Measurements from ENCODE around the gene TADA3. TPM values are rescaled to one million over a fixed set of nuclear protein-coding genes. Genes with fewer than 3 reads are reported as not detected.

The TADA3 gene
- total RNA-seq, 2 experiments from 2014 or later: 51.6 to 58.5 TPM

- peak overlapping the region; percentile 84 for H3K27ac ChIP-seq (ENCODE audit: low read depth, low read length, poor library complexity, severe bottlenecking)
Observed at GRCh38 chr3:9781551-9781950, 10.7 kb downstream of the TADA3 start.

GRCh38 chr3:9780910-9781309 is 11.4 kb downstream of the TADA3 start:
- CTCF ChIA-PET (ENCODE audit: unreplicated experiment): interaction anchor here (1.6 kb wide), 1 partner anchor 9 kb away, joined by 5 read pairs; no protein-coding TSS in a partner anchor
- peak overlapping the region; percentile 33; the same call in 1 of the 2 replicates for H2AFZ ChIP-seq (ENCODE audit: low read length)
- H3K27ac ChIP-seq (ENCODE audit: low read depth, low read length, poor library complexity, severe bottlenecking): peak overlapping the region; percentile 84
- H4K20me1 ChIP-seq (ENCODE audit: insufficient read depth, low read length): no peaks in the 10 kb centered on the region
- peak overlapping the region; percentile 33 for H3K4me3 ChIP-seq (ENCODE audit: low read depth, low read length, poor library complexity, severe bottlenecking)
- no peaks in the 10 kb centered on the region for H3K9me2 ChIP-seq (ENCODE audit: insufficient read depth, low read length)
- DNase-seq (ENCODE audit: low spot score): peak; percentile 22
- intact Hi-C loops (cut with micrococcal nuclease; ENCODE audit: unreplicated experiment): loop anchor here (1.0 kb wide), 1 partner anchor 29 kb away; no protein-coding TSS in a partner anchor
- H3K79me2 ChIP-seq (ENCODE audit: insufficient read depth, low read depth, low read length): no peaks in the 10 kb centered on the region
- no TSS peak for BruUV-seq (replicated peaks)
- H3K36me3 ChIP-seq (ENCODE audit: insufficient read depth, low read length): peaks cover 44% of the 10 kb centered on the region
- POLR2A ChIA-PET: interaction anchor here (0.6 to 2.1 kb wide), 8 partner anchors 9 to 818 kb away, joined by 3 to 8 read pairs (median 4); partner anchors contain the start of genes ARPC4, RAD18 and TADA3
- H3K4me1 ChIP-seq (ENCODE audit: insufficient read depth, low read length, poor library complexity, severe bottlenecking): peaks cover 52% of the 10 kb centered on the region
- no peak for TF ChIP-seq EZH2phosphoT487 (IDR thresholded peaks at IDR 0.05; ENCODE audit: borderline replicate concordance, low read depth, low read length)
- no peak for TF ChIP-seq CTCF (conservative IDR thresholded peaks at IDR 0.05; ENCODE audit: low read length)
- H3K4me2 ChIP-seq (ENCODE audit: low read length): peak overlapping the region; percentile 57
- H3K9me3 ChIP-seq (ENCODE audit: low read length): no peaks in the 10 kb centered on the region

More at GRCh38 chr3:9781551-9781950, 10.7 kb downstream of the TADA3 start:
- BruUV-seq (replicated peaks): no TSS peak
- TF ChIP-seq EZH2phosphoT487 (IDR thresholded peaks at IDR 0.05; ENCODE audit: borderline replicate concordance, low read depth, low read length) (no peak), CTCF (conservative IDR thresholded peaks at IDR 0.05; ENCODE audit: low read length) (no peak)
- peak; percentile 35 for DNase-seq (ENCODE audit: low spot score)
- Histone ChIP-seq H3K4me1 (ENCODE audit: insufficient read depth, low read length, poor library complexity, severe bottlenecking) (peaks cover 52% of the 10 kb centered on the region), H3K4me2 (ENCODE audit: low read length) (peak overlapping the region; percentile 57), H3K9me2 (ENCODE audit: insufficient read depth, low read length) (no peaks in the 10 kb centered on the region), H3K9me3 (ENCODE audit: low read length) (no peaks in the 10 kb centered on the region), H3K36me3 (ENCODE audit: insufficient read depth, low read length) (peaks cover 51% of the 10 kb centered on the region), H4K20me1 (ENCODE audit: insufficient read depth, low read length) (no peaks in the 10 kb centered on the region), H3K79me2 (ENCODE audit: insufficient read depth, low read depth, low read length) (no peaks in the 10 kb centered on the region), H3K4me3 (ENCODE audit: low read depth, low read length, poor library complexity, severe bottlenecking) (no peak overlapping the region), H2AFZ (ENCODE audit: low read length) (no peak overlapping the region)
- intact Hi-C loops (cut with micrococcal nuclease; ENCODE audit: unreplicated experiment): no loop called here
- POLR2A ChIA-PET: interaction anchor here (0.5 to 2.1 kb wide), 11 partner anchors 8 to 819 kb away, joined by 3 to 8 read pairs (median 3); partner anchors contain the start of genes ARPC4, RAD18 and TADA3
- CTCF ChIA-PET (ENCODE audit: unreplicated experiment): no interaction called here

DNA sequence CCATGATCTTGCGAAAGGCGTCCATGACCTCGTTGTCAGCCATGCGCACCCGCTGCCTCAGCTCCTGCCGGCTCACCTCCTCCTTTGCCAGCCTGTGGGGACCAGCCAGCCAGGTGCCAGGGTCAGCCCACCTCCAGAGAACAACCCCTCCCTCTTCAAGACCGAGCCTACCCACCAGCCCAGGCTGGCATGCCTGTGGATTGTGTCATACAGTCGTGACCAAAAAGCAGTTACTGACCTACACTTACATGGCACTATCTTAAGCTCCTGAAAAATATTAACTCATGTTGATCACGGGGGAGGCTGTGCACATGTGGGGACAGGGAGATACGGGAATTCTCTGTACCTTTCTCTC is 11.8 kb downstream of the TADA3 start:
- BruUV-seq (replicated peaks): no TSS peak
- DNase-seq (ENCODE audit: low spot score): no peak
- Histone ChIP-seq H3K36me3 (ENCODE audit: insufficient read depth, low read length) (peaks cover 40% of the 10 kb centered on the region), H4K20me1 (ENCODE audit: insufficient read depth, low read length) (no peaks in the 10 kb centered on the region), H3K4me3 (ENCODE audit: low read depth, low read length, poor library complexity, severe bottlenecking) (peak overlapping the region; percentile 33), H2AFZ (ENCODE audit: low read length) (peak overlapping the region; percentile 33), H3K27ac (ENCODE audit: low read depth, low read length, poor library complexity, severe bottlenecking) (peak overlapping the region; percentile 84), H3K4me2 (ENCODE audit: low read length) (peak overlapping the region; percentile 57), H3K79me2 (ENCODE audit: insufficient read depth, low read depth, low read length) (no peaks in the 10 kb centered on the region), H3K9me2 (ENCODE audit: insufficient read depth, low read length) (no peaks in the 10 kb centered on the region), H3K4me1 (ENCODE audit: insufficient read depth, low read length, poor library complexity, severe bottlenecking) (peaks cover 52% of the 10 kb centered on the region), H3K9me3 (ENCODE audit: low read length) (no peaks in the 10 kb centered on the region)
- TF ChIP-seq CTCF (conservative IDR thresholded peaks at IDR 0.05; ENCODE audit: low read length) (no peak), EZH2phosphoT487 (IDR thresholded peaks at IDR 0.05; ENCODE audit: borderline replicate concordance, low read depth, low read length) (no peak)
- intact Hi-C loops (cut with micrococcal nuclease; ENCODE audit: unreplicated experiment): loop anchor here (1.0 kb wide), 1 partner anchor 28 kb away; no protein-coding TSS in a partner anchor
- ChIA-PET CTCF (ENCODE audit: unreplicated experiment) (interaction anchor here (1.6 kb wide), 1 partner anchor 10 kb away, joined by 5 read pairs; no protein-coding TSS in a partner anchor), POLR2A (interaction anchor here (1.0 to 2.1 kb wide), 6 partner anchors 9 to 16 kb away, joined by 3 to 10 read pairs (median 7); partner anchors contain the start of genes ARPC4 and TADA3)
